Measurements from ENCODE around the gene MAG.
A peak's percentile ranks its signal among the peaks of the same experiment; 100 is the strongest.
"Not testable (repeated sequence)": the region's sequence is repeated elsewhere in the genome, so short reads cannot be mapped to it uniquely, and the experiment has no call there.

MAG gene

DNA sequence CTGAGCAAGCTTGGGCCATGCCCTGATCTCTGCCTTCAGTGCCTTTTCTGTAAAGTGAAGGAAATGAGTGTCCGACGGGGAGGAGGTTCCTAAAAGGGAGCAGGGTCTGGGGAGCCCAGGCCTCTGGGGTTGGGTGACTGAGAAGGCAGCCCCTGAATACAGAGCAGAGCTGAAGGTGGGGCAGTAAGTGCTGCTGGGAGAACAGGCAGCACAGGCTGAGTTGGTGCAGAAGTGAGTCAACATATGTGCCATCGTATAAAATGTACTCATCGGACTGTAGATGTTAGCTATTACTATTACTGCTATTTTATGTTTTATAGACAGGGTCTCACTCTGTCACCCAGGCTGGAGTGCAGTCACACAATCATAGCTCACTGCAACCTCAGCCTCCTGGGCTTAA, 10.7 kb upstream of the MAG start:
- DNase-seq (ENCODE audit: low spot score): no peak

DNA sequence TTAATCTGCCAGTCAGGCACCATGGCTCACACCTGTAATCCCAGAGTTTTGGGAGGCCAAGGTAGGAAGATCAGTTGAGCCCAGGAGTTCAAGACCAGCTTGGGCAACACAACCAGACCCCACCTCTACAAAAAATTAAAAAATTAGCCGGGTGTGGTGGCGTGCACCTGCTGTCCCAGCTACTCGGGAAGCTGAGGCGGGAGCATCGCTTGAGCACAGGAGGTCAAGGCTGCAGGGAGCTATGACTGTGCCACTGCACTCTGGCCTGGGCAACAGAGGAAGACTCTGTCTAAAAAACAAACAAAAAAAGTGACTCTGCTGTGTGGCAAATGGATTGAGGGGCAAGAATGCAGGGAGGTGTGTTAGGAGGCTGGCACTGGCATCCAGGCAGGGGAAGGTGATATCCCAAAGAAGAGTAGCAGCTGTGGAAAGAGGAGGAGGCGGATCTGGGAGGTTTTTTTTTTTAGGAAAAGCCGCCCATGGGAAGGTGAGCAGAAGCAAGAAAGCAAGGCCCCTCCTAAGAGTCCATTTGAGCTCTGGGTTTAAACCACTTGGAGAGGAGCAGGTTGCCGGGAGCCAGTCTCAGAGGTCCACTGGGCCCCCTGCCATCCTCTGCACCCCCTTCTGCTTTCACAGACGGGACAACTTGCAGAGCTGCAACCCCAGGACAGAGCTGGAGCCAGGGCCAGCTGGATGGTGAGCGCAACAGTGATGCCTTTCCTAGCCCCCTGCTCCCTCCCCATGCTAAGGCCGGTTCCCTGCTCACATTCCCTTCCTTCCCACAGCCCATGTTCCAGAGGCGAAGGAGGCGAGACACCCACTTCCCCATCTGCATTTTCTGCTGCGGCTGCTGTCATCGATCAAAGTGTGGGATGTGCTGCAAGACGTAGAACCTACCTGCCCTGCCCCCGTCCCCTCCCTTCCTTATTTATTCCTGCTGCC, 7.5 kb upstream of the MAG start:
- DNase-seq (ENCODE audit: low spot score): no peak

DNA sequence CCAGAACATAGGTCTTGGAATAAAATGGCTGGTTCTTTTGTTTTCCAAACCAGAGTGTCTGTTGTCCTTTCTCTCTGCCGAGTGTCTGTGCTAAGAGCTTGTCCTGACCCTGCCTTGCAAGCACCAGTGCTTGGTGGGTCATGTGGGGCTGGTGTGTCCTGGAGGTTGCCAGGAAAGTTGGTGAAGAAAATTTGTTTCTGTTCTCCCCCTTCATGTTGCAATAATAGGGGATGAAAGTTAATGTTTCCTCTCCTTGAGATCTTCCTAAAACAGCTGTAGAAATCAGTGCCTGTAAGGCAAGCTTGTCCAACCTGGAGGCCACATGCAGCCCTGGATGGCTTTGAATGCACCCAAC, 6.9 kb upstream of the MAG start:
- DNase-seq (ENCODE audit: low spot score): no peak

DNA sequence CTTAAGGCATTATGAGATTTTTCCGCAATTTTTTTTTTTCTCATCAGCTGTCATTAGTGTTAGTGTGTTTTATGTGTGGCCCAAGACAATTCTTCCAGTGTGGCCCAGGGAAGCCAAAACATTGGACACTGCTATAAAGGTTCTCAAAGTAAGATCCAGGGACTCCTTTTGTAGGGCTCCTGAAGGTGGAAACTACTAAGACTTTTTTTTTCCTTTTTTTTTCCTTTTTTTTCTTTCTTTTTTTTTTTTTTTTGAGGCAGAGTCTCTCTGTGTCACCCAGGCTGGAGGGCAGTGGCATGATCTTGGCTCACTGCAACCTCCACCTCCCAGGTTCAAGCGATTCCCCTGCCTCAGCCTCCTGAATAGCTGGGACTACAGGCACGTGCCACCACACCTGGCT, 6.5 kb upstream of the MAG start:
- DNase-seq (ENCODE audit: low spot score): not testable (repeated sequence)

DNA sequence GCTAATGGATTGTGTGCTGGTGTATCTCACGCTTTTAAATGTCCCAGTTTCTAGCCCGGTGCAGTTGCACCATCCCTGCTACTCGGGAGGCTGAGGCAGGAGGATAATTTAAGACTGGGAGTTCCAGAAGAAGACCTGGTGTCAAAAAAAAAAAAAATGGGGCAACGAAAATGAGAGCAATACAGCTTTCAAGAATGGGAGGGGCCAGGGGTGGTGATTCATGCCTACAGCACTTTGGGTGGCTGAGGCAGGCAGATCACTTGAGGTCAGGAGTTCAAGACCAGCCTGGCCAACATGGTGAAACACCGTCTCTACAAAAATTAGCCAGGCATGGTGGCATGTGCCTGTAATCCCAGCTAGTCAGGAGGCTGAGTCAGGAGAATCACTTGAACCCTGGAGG, 5.9 kb upstream of the MAG start:
- DNase-seq (ENCODE audit: low spot score): not testable (repeated sequence)

DNA sequence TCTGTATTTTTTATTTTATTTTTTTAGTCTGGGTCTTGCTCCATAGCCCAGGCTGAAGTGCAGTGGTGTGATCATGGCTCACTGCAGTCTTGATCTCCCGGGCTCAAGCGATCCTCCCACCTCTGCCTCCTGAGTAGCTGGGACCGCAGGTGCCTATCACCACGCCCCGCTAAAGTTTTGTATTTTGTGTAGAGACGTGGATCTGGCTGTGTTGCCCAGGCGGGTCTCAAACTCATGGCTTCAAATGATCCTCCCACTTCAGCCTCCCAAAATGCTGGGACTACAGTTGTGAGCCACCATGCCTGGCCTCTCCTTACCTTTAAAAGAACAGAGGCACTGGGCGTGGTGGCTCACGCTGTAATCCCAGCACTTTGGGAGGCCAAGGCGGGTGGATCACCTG, 4.2 kb upstream of the MAG start:
- no peak for DNase-seq (ENCODE audit: low spot score)

DNA sequence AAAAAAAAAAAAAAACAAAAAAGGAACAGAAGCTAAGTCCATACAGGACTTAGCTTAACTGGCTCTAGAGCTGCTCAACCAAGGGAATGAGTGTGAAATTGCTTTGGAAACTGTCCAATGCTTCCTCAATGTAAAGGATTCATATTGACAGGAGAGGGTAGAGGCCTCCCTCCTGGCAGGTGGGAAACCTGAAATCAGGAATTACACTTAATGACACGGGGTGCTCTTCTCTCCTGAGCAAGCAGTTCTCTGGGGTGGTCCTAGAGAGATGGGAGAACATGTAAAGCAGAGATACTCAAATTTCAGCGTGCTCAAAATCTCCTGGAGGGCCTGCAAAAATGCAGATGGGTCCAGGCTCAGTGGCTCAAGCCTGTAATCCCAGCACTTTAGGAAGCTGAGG, 3.6 kb upstream of the MAG start:
- no peak for DNase-seq (ENCODE audit: low spot score)

DNA sequence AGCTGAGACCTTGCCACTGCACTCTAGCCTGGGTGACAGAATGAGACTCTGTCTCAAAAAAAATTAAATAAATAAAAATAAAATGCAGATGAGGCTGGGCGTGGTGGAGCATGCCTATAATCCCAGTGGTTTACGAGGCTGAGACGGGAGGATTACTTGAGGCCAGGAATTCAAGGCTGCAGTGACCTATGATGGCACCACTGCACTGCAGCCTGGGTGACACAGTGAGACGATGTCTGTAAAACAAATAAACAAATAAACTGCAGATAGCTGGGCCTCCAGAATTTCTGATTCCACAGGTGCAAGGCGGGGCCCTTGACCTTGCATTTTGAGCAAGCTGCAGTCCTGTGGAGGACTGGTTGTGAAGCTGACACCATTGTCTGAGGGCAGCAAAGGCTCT, 3.1 kb upstream of the MAG start:
- no peak for DNase-seq (ENCODE audit: low spot score)

DNA sequence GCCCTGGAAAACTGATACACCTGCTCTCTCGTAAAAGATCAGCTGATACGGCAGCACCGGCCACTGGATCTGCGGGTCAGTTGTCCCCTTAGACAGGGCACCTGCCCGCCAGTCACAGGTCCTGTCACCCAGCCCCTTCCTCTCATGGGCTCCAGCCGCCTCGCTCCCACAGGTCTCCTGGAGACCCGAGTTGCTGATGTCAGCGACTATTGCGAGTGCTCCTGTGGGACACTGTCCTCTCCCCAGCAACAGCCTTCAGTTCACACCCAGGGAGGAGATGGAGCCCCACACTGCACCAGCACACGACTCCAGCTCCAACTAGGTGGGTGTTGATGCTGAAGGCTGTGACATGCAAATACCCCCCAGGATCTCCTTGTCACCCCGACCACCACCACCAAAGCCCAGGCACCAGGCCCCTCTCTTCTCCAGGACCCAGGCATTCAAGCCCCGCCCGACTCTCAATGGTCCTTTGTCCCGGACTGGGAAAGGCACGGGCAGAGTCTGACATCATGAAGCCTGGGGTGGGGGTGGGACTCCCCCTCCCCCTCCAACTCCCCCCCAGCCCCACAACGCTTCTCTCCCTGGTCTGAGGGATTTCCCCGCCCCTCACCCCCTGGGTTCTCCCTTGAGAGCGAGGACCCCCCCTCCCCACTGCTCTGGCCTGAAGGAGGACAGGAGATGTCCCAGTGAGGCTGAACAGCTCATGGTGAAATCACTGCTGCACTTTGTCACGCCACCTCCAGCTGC, 1.4 kb upstream of the MAG start:
- peak; percentile 88 for DNase-seq (ENCODE audit: low spot score)

DNA sequence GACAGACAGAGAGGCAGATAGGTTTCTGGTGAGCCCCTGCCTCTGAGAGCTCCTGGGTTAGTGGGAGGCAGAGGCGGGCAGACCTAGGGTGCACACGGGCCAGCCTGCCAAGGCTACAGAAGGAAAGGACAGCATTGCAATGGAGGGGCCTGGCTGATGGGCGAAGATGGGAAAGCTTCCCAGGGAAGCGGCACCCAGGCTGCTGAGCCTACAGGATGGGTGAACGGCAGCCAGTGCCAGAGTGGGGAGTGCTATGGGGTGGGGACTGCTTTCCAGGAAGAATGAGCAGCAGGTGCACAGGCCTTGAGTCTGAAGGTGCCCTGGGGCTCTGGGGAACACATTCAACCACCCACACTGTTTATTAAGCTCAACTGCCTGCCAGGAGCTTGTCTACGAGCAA, 702 bp upstream of the MAG start:
- peak; percentile 37 for DNase-seq (ENCODE audit: low spot score)

DNA sequence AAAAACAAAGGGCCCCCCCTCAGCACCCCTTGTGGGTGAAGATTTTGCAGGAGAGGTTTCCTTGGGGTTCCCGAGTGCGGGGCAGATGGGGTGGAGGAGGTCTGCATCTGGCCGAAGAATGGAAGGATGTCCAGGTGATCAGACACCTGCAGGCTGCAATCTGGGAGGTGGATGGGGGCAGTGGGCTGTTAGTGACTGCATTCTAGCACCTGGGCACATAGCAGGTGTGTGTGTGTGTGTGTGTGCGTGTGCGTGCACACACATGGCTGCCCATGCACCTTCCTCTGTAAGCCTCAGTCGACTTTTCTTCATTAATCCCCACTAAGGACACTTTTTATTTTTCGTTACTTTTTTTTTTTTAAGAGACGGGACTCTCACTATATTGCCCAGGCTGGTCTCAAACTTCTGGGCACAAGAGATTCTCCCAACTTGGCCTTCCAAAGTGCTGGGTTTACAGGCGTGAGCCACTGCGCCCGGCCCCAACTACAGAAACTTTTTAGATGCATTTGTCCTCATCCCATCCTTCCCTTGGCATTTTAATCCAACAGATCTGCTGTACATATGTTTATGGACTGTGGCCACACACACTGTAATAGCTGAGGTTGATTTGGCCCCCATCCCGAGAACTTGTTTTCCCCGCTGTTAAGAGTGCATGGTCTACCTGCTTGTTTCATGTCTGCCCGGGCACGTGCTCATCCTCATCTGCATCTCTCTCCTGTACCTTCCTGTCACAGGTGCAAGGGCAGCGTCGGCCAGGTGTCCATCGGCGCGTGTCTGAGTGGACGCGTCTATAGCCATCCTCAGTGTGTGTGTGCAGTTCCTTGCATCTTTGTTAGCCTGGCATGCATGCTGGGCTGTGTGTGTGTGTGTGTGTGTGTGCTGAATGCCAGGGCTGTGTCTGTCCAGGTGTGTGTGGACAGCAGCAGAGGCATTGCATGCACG, 731 bp downstream of the MAG start:
- no peak for DNase-seq (ENCODE audit: low spot score)

DNA sequence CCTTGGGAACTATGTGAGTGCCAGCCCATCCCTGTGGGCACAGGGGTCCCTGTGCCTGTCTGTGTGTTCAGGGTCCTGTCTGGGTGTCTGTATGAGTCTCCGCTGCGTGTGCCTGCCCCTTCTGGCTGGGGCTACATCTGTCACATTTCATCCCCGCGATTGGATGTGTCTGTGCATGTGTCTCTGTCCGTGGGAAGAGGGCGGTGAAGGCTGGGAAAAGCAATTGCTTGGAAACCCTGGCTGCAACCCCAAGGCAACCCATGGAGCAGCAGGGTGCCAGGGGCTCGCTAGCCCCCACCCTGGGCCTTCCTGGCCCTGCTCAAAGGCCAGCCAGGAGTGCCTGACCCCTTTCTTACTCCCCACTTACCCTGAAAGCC, 1.4 kb downstream of the MAG start:
- peak; percentile 84 for DNase-seq (ENCODE audit: low spot score)

DNA sequence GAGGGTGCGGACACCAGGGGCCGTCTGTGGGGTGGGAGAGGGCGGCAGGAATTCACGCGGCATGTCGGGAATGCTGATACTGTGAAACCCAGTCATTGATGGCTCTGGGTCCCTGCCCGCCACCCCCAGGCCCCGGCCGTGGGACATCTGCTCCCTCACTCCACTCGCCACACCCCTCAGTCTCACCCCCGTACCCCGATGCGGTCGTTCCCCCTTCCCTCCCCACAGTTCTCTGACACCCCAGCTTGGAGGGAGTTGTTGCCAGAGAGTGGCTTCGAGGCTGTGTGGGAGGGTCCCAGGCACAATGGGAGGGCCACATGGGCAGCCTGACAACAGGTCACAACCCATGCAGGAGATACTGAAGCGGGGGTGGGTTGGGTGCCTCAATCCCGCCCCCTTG, 1.8 kb downstream of the MAG start:
- no peak for DNase-seq (ENCODE audit: low spot score)

DNA sequence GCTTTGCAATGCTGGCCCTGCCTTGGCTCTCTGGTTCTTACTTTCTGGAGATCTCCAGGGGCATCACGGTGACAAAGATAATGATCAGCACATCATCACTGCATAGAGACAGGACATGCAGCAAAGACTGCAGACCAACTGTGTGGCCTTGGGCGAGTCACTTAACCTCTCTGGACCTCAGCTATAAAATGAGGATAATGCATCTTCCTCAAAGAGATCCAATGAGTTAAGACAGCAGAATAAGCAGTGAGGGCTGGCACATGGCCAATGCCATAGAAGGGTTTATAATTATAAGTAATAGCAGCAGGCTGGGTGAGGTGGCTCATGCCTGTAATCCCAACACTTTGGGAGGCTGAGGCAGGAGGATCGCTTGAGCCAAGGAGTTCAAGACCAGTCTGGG, 2.4 kb downstream of the MAG start:
- no peak for DNase-seq (ENCODE audit: low spot score)

DNA sequence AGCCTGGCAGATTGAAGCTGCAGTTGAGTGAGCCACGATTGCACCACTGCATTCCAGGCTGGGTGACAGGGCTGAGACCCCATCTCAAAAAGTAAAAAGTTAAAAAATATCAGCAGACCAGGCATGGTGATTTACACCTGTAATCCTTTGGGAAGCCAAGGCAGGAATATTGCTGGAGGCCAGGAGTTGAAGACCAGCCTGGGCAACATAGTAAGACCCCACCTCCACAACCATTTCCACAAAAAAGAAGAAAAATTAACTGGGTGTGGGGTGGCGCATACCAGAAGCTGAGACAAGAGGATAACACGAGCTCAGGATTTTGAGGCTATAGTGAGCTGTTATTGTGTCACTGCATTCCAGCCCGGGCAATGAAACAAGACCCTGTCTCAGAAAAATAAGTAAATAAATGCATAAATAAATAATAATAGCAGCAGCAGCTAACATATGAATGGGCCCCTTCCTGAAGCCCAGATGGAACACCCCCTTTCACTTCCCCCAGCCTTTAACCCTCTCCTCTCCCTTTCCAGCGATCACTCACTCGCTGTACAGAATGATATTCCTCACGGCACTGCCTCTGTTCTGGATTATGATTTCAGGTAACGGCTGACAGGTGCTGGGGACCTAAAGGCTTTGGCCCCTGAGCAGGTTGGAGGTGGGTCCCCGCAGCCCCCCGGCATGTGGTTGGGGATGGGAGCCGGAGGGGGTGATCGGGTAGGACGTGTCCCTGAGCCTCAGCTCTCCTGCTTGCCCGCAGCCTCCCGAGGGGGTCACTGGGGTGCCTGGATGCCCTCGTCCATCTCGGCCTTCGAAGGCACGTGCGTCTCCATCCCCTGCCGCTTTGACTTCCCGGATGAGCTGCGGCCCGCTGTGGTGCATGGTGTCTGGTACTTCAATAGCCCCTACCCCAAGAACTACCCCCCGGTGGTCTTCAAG, 3.2 kb downstream of the MAG start:
- no peak for DNase-seq (ENCODE audit: low spot score)

DNA sequence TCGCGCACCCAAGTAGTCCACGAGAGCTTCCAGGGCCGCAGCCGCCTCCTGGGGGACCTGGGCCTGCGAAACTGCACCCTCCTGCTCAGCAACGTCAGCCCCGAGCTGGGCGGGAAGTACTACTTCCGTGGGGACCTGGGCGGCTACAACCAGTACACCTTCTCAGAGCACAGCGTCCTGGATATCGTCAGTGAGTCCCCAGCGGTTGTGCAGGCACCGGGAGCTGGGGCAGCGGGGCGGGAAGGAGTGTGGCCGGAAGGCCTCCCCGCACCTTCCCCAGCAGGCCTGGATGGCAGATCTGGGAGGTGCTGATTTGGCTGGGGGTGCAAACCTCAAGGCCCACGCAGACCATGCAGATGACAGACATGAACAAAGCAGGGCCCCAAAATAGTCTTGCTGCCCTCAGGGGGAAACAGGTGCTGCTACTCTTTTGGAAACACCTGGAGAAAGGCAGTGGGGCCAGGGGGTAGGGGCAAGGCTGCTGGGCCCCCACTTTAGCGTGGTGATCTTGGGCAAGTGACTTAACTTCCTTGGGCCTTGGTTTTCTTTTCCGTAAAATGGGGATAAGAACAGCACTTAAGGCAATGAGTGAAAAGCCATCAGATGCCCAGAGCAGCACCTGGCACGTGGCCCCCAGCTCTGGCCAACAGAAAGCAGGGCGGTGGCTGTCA, 4.0 kb downstream of the MAG start:
- no peak for DNase-seq (ENCODE audit: low spot score)

DNA sequence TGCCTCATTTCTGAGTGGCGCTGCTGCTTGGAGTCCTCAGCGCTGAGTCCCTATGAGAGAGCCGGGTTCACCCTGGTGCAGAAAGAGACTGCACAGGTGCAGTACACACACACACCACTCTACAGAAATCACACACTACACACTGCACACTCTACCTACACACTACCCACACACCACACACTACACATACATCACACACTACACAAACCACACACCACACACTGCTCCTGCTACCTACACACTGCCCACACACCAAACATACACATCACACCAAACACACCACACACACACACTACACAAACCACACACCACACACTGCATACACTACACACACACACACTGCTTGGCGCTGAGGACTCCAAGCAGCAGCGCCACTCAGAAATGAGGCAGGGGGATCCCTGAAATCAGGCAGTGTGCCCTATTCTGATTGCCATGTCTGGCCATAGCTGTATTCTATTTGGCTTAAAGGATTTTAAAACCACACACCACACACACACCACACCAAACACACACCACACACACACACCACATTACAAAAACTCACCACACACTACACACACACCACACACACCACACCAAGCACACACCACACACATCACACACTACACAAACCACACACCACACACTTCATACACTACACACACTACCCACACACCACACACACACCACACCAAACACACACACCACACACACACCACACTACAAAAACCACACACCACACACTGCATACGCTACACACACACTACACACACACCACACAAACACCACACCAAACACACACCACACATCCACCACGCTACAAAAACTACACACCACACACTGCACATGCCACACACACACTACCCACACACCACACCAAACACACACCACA, 4.9 kb downstream of the MAG start:
- no peak for DNase-seq (ENCODE audit: low spot score)

DNA sequence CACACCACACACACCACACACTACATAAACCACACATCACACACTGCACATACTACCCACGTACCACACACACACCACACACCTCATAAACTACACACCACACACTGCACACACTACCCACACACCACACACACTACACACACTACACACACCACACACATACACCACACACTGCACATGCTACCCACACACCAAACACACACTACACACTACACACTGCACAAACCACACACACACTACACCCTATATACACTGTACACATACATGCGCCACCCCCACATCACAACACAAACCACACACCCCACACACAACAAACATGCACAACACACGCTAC, 5.5 kb downstream of the MAG start:
- no peak for DNase-seq (ENCODE audit: low spot score)

DNA sequence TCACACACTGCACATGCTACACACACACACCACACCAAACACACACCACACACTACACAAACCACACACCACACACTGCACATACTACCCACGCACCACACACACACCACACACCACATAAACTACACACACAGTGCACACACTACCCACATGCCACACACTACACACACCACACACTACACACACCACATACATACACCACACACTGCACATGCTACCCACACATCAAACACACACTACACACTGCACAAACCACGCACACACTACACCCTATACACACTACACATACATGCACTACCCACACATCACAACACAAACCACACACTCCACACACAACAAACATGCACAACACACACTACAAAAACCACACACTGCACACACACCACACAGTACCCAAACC, 6.0 kb downstream of the MAG start:
- no peak for DNase-seq (ENCODE audit: low spot score)

DNA sequence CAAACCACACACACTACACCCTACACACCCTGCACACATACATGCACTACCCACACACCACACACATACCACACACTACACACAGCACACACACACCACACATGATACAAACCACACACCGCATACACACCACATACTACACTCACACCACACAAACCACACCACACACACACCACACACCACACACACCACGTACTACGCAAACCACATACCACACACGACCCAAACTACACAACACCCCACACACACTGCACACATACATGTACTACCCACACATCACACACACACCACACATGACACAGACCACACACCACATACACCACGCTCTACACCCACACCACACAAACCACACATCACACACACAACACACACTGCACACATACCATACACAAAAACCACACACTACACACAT, 6.6 kb downstream of the MAG start:
- no peak for DNase-seq (ENCODE audit: low spot score)

Data from Ammon's horn (tissue), 1 donor.